Dendritic cell treated with granulocyte-macrophage colony-stimulating factor and Interleukin-4, amounts not matched to agents 40 ng/mL and 50 ng/mL, for 4 days (primary cell): Measurements from ENCODE around the gene H2BK1.

Source experiments
- H3K27ac Mint-ChIP-seq: one replicate; pipeline ENCODE4 v1.8.0; 2022; ENCODE audit warnings: mild to moderate bottlenecking, mixed read lengths
- H3K27me3 Mint-ChIP-seq: one replicate; pipeline ENCODE4 v1.8.0; 2022; ENCODE audit warnings: mild to moderate bottlenecking, mixed read lengths
- H3K36me3 Mint-ChIP-seq: one replicate; pipeline ENCODE4 v1.8.0; 2022; ENCODE audit warnings: low read depth, mixed read lengths
- H3K4me1 Mint-ChIP-seq: one replicate; pipeline ENCODE4 v1.8.0; 2022; ENCODE audit warnings: low read depth, mixed read lengths
- H3K4me3 Mint-ChIP-seq: one replicate; pipeline ENCODE4 v1.8.0; 2022; ENCODE audit warnings: mild to moderate bottlenecking, moderate library complexity, mixed read lengths
- H3K9me3 Mint-ChIP-seq: one replicate; pipeline ENCODE4 v1.8.0; 2022; ENCODE audit warnings: mixed read lengths
- intact Hi-C: fragments of 100-400 bp; cut with micrococcal nuclease; formaldehyde crosslinking; loops from one replicate; pipeline ENCODE4 v1.15.0; 2022

The H2BK1 gene

DNA sequence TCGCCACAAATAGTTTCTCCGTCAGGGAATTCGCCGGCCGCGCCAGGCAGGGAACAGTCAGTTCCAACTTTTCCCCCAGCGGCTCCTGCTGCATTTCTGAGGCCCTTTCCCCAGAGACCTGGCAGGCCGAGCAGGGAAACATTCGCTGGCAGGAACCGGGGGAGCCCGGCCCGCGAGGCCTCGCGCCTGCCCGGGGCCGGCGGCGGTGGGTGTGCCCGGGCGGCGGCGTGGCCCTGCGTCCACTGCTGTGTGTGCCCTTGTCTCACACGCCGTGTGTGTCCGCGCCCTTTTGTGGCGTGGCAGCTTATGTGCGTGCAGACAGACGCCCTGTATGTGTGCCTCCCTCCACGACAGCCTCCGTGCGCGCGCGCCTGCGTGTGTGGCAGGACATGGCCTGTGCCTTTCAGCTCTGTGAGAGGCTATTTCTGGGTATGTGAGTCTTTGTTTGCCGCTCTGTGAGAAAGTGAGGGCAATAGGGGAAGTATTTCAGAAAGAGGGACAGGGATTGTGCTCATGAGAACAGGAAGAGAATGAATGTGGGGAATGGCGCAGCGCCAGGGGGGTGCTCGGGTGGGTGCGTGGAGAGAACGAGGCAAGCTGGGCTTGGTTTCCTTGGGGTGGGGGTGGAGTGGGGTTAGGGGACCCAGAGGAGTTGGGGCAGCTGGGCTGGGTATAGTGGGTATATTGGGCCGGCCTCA, 38.9 kb upstream of the H2BK1 start:
- Mint-ChIP-seq H3K4me1 (peaks cover 45% of the 10 kb centered on the region), H3K36me3 (no peaks in the 10 kb centered on the region), H3K27me3 (peaks cover 87% of the 10 kb centered on the region), H3K9me3 (no peaks in the 10 kb centered on the region), H3K4me3 (peak overlapping the region; percentile 59), H3K27ac (peak overlapping the region; percentile 45)
- intact Hi-C loops, result no loop called here

- peak within 1 kb of the TSS; percentile 75 for H3K27ac Mint-ChIP-seq
- H3K4me1 Mint-ChIP-seq, result peaks cover 52% of the 10 kb centered on the region
- peaks cover 86% of the 10 kb centered on the region for H3K27me3 Mint-ChIP-seq
- intact Hi-C loops, result no loop called here
- peak within 1 kb of the TSS; percentile 78 for H3K4me3 Mint-ChIP-seq
- H3K9me3 Mint-ChIP-seq, result no peaks in the 10 kb centered on the region
- H3K36me3 Mint-ChIP-seq, result no peaks in the 10 kb centered on the region
These were observed 38.2 kb upstream of the H2BK1 start, which contains the start of gene SMARCD3 for GRCh38 chr7:151248346-151249033. SMARCD3 (minus strand) TSS chr7:151248694; CDS start chr7:151248562, 132 bp downstream.

DNA sequence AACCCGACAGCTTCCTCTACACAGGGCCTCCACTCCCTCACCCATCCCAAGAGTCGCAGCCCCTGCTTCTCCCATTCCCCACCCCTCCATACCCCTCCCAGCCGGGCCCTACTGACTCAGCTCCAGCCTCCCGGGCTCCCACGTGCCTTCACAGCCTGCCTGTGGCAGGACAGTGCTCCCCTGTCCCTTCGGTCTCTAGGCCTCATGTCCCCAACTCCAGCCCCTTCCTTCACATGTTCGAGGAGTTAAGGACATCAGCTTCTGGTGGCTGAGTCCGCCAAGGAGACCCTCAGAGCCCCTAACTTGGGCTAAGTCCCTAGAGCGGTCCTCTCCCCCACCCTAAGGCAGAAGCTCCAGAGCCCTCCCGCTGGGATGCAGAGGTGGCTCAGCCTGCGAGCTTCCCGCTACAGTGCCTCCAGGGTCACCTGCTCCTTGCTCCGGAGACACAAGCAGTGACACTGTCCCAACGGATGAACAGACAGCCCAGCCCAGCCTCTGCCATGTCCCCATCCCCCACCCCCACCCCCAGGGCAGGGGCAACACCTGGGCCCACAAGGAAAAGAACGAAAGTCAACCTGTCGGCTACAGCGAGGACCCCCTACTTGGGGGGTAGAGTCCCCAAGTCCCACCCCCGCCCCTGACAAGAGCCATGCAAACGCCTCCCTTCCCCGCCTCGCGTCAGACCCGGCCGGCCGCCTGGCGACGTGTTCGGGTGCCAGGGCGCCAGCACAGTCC, 37.5 kb upstream of the H2BK1 start:
- H3K36me3 Mint-ChIP-seq, result no peaks in the 10 kb centered on the region
- intact Hi-C loops, result no loop called here
- H3K4me3 Mint-ChIP-seq, result peak overlapping the region; percentile 78
- H3K9me3 Mint-ChIP-seq, result no peaks in the 10 kb centered on the region
- H3K4me1 Mint-ChIP-seq, result peaks cover 59% of the 10 kb centered on the region
- H3K27ac Mint-ChIP-seq, result peak overlapping the region; percentile 75
- peaks cover 84% of the 10 kb centered on the region for H3K27me3 Mint-ChIP-seq

- Mint-ChIP-seq H3K27ac (no peak overlapping the region), H3K4me3 (no peak overlapping the region), H3K27me3 (peaks cover 76% of the 10 kb centered on the region), H3K36me3 (no peaks in the 10 kb centered on the region), H3K4me1 (peaks cover 54% of the 10 kb centered on the region), H3K9me3 (no peaks in the 10 kb centered on the region)
- intact Hi-C loops, result no loop called here
These were observed 36.7 kb upstream of the H2BK1 start for GRCh38 chr7:151246851-151247580.

DNA sequence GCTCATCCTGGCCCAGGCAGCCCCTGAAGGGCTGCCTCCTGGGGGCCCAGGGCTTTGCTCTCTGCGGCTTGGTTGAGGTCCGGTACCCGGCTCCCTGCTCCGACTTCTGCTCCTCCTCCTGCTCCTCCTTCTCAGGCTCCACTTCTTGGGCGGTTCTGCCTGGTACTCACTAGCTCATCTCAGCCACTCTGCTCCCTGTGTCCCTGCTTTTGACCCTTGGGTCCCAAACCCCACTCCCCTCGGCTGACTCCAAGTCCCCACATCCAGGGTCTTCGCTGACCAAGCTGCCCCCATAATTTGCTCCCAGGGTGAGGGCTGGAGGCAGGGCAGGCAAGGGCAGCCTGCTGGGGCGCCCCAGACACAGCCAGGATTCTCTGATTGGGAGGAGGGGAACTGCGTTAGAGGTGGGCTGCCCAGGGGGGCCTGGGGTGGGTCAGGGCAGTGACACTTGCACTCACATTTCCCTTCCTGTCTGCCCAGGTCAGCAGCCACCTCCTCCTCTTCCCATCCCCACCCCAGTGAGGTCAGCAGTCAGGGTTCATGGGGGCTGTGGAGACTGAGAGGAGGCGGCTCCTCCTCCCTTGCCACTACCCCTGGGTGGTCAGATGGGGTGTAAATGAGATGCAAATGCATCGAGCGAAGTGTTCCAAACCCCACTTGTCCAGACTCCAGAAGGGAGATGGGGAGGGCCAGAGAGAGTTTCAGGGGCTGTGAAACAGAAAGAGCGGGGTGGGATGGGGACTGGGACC, 36.0 kb upstream of the H2BK1 start:
- H3K4me3 Mint-ChIP-seq, result no peak overlapping the region
- no peaks in the 10 kb centered on the region for H3K9me3 Mint-ChIP-seq
- no peak overlapping the region for H3K27ac Mint-ChIP-seq
- peaks cover 74% of the 10 kb centered on the region for H3K27me3 Mint-ChIP-seq
- no peaks in the 10 kb centered on the region for H3K36me3 Mint-ChIP-seq
- intact Hi-C loops, result no loop called here
- H3K4me1 Mint-ChIP-seq, result peaks cover 50% of the 10 kb centered on the region

- Mint-ChIP-seq H3K4me1 (peaks cover 43% of the 10 kb centered on the region), H3K27ac (no peak overlapping the region), H3K9me3 (no peaks in the 10 kb centered on the region), H3K27me3 (peaks cover 67% of the 10 kb centered on the region), H3K4me3 (no peak overlapping the region), H3K36me3 (no peaks in the 10 kb centered on the region)
- intact Hi-C loops, result loop anchor here (2.0 kb wide), 1 partner anchor 19 kb away; the partner anchor contains the start of gene ABCF2
These were observed 35.2 kb upstream of the H2BK1 start for GRCh38 chr7:151245360-151246101.

GRCh38 chr7:151244841-151245346, 34.6 kb upstream of the H2BK1 start:
- Mint-ChIP-seq H3K27me3 (peaks cover 60% of the 10 kb centered on the region), H3K27ac (no peak overlapping the region), H3K4me3 (no peak overlapping the region), H3K9me3 (no peaks in the 10 kb centered on the region), H3K36me3 (peaks cover 5% of the 10 kb centered on the region), H3K4me1 (peaks cover 37% of the 10 kb centered on the region)
- intact Hi-C loops, result loop anchor here (1.0 to 2.0 kb wide), 2 partner anchors 18 to 58 kb away; partner anchors contain the start of gene ABCF2

GRCh38 chr7:151244196-151244840, 34.0 kb upstream of the H2BK1 start:
- Mint-ChIP-seq H3K9me3 (no peaks in the 10 kb centered on the region), H3K4me3 (no peak overlapping the region), H3K36me3 (peaks cover 10% of the 10 kb centered on the region), H3K27ac (no peak overlapping the region), H3K4me1 (peaks cover 31% of the 10 kb centered on the region), H3K27me3 (peaks cover 56% of the 10 kb centered on the region)
- intact Hi-C loops, result loop anchor here (1.0 to 2.0 kb wide), 2 partner anchors 18 to 59 kb away; partner anchors contain the start of gene ABCF2

GRCh38 chr7:151243408-151244195, 33.3 kb upstream of the H2BK1 start:
- Mint-ChIP-seq H3K9me3 (no peaks in the 10 kb centered on the region), H3K27me3 (peaks cover 53% of the 10 kb centered on the region), H3K4me3 (peak overlapping the region; percentile 27), H3K36me3 (peaks cover 18% of the 10 kb centered on the region), H3K4me1 (peaks cover 27% of the 10 kb centered on the region), H3K27ac (no peak overlapping the region)
- intact Hi-C loops, result loop anchor here (1.0 to 2.0 kb wide), 2 partner anchors 17 to 60 kb away; partner anchors contain the start of gene ABCF2

- Mint-ChIP-seq H3K4me1 (peaks cover 20% of the 10 kb centered on the region), H3K36me3 (peaks cover 24% of the 10 kb centered on the region), H3K27ac (no peak overlapping the region), H3K9me3 (no peaks in the 10 kb centered on the region), H3K4me3 (no peak overlapping the region), H3K27me3 (peaks cover 47% of the 10 kb centered on the region)
- intact Hi-C loops, result no loop called here
These were observed 32.7 kb upstream of the H2BK1 start for GRCh38 chr7:151243045-151243349.

DNA sequence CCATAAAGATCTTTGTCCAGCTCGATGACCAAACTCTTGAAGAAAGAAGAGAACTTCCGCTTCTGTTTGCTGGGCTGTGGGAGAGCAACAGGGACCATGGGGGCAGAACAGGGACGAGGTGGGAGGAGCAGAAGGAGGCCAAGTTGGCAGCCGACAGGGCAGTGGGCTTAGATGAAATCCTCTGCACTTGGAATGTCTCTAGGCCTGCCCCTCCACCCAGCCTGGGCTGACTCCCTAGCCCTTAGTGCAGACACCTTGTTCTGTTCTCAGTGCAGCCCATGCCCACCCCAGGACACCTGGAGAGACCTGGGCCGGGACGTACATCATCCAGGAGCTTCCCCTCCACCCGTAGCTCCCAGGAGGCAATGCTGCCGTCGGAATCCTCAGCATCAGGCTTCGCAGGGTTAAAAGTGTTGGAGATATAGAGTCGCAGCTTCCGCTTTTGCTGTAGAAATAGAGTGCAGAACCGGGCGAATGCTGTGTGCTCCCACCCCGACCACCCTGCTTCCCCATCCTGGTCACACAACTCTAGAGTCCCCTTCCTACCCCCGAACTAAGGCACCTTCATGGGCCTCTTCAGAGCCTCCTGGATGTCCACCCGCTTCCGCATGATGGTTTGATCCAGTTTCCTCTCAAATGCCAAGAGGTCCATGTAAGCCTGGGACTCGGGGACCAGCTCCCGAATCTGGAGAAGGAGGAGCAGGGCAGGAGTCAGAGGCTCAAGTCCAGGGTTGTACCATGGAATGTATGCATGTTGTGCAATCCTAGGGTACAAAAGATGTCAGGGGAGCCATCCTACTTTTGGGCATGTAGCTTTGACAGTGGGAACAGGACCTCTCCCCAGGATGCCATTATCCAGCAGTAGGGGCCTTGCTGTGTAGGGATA, 32.1 kb upstream of the H2BK1 start:
- Mint-ChIP-seq H3K27me3 (peaks cover 41% of the 10 kb centered on the region), H3K36me3 (peaks cover 30% of the 10 kb centered on the region), H3K4me1 (peaks cover 15% of the 10 kb centered on the region), H3K4me3 (no peak overlapping the region), H3K9me3 (no peaks in the 10 kb centered on the region), H3K27ac (no peak overlapping the region)
- intact Hi-C loops, result no loop called here
